Transverse colon (tissue), 4 donors: ENCODE data around the gene FANCE.

Source experiments
- CTCF ChIP-seq, 5 experiments: fragments of 200-600 bp in 3 of 5; fragments of 450-650 bp in 2 of 5; sonication (generic) in 3 of 5; IDR thresholded peaks; 1 replicate in 2 of 5; 2 replicates in 3 of 5; pipeline ENCODE4 v1.5.1; 2016 to 2017; ENCODE audit warnings: antibody characterized with exemption in 5 of 5, inconsistent platforms in 3 of 5, mild to moderate bottlenecking in 2 of 5, moderate library complexity in 1 of 5
- POLR2A ChIP-seq: fragments of 450-650 bp; IDR thresholded peaks from one replicate; pipeline ENCODE4 v1.6.1; 2016; ENCODE audit warnings: antibody characterized with exemption, mild to moderate bottlenecking, moderate library complexity
- POLR2AphosphoS5 ChIP-seq, 3 donors: sonication (generic); formaldehyde crosslinking; IDR thresholded peaks; one replicate each; pipeline ENCODE4 v1.6.1; 2016; ENCODE audit warnings: antibody characterized with exemption in 3 of 3

GRCh38 chr6:35481226-35481625 is 29.1 kb downstream of the FANCE start:
- no peak for TF ChIP-seq CTCF (IDR thresholded peaks at IDR 0.05)
- TF ChIP-seq POLR2A, result no peak
- no peak for TF ChIP-seq POLR2AphosphoS5 (IDR thresholded peaks at IDR 0.05)
